ENCODE results near the gene CAVIN1.
A peak's percentile ranks its signal among the peaks of the same experiment; 100 is the strongest.

CAVIN1 gene

GRCh38 chr17:42442196-42442565 lies 19.1 kb upstream of the CAVIN1 start (continued):
- TF ChIP-seq PRDM10 (tag by site-specific recombination; IDR thresholded peaks at IDR 0.05) (peak; percentile 68; the same call in 1 of the 2 replicates), MYNN (tag by site-specific recombination; IDR thresholded peaks at IDR 0.05; ENCODE audit: borderline replicate concordance) (peak; percentile 98), ZNF155 (tag by site-specific recombination; IDR thresholded peaks at IDR 0.05) (no peak), ZNF404 (tag by site-specific recombination; IDR thresholded peaks at IDR 0.05) (no peak), GLIS1 (tag by site-specific recombination; IDR thresholded peaks at IDR 0.05) (peak; percentile 18; the same call in 1 of the 2 replicates), ZNF239 (tag by site-specific recombination; IDR thresholded peaks at IDR 0.05) (no peak), ZNF211 (tag by site-specific recombination; IDR thresholded peaks at IDR 0.05; ENCODE audit: low read depth) (no peak)

GRCh38 chr17:42441371-42442195 lies 18.5 kb upstream of the CAVIN1 start:
- H3K36me3 ChIP-seq (ENCODE audit: control insufficient read depth in 2 of 2, insufficient read depth in 1 of 2, low read length in 2 of 2), result no peaks in the 10 kb centered on the region
- TF ChIP-seq ZSCAN30 (tag by site-specific recombination; IDR thresholded peaks at IDR 0.05) (no peak), ZNF335 (tag by site-specific recombination; conservative IDR thresholded peaks at IDR 0.05) (peak; percentile 38; the same call in 1 of the 2 replicates), GLIS1 (tag by site-specific recombination; IDR thresholded peaks at IDR 0.05) (peak; percentile 9; the same call in 1 of the 2 replicates)
- H3K4me1 ChIP-seq (ENCODE audit: control insufficient read depth, insufficient read depth, low read length), result peaks cover 2% of the 10 kb centered on the region; the same call in 1 of the 2 replicates
- ChIA-PET POLR2A (interaction anchor here (0.6 to 1.8 kb wide), 2 partner anchors 19 to 30 kb away, joined by 3 to 12 read pairs; partner anchors contain the start of gene CAVIN1), CTCF (interaction anchor here (0.7 to 4.3 kb wide), 12 partner anchors 10 to 150 kb away, joined by 3 to 33 read pairs (median 5); partner anchors contain the start of gene CAVIN1)
- no peak overlapping the region for H3K27ac ChIP-seq (ENCODE audit: extremely low read depth, low read depth, low read length)
- H3K9me3 ChIP-seq (ENCODE audit: control insufficient read depth, insufficient read depth, low read depth, low read length), result no peaks in the 10 kb centered on the region
- H3K4me3 ChIP-seq (ENCODE audit: low read depth, low read length), result no peak overlapping the region

- H3K4me3 ChIP-seq (ENCODE audit: low read depth, low read length), result no peak overlapping the region
- H3K9me3 ChIP-seq (ENCODE audit: control insufficient read depth, insufficient read depth, low read depth, low read length), result no peaks in the 10 kb centered on the region
- TF ChIP-seq IKZF3 (tag by site-specific recombination; IDR thresholded peaks at IDR 0.05) (no peak), ZNF404 (tag by site-specific recombination; IDR thresholded peaks at IDR 0.05) (no peak), ZBTB48 (tag by site-specific recombination; IDR thresholded peaks at IDR 0.05) (no peak), ZNF558 (tag by site-specific recombination; IDR thresholded peaks at IDR 0.05) (no peak), ZIC2 (tag by site-specific recombination; IDR thresholded peaks at IDR 0.05) (no peak), GFI1B (tag by site-specific recombination; IDR thresholded peaks at IDR 0.05) (no peak), ZNF354C (tag by site-specific recombination; IDR thresholded peaks at IDR 0.05; ENCODE audit: borderline replicate concordance, low read depth) (no peak), ZBTB20 (tag by site-specific recombination; IDR thresholded peaks at IDR 0.05) (no peak), GLI4 (tag by site-specific recombination; IDR thresholded peaks at IDR 0.05) (no peak), PRDM2 (tag by site-specific recombination; IDR thresholded peaks at IDR 0.05; ENCODE audit: borderline replicate concordance) (no peak), REPIN1 (tag by site-specific recombination; IDR thresholded peaks at IDR 0.05; ENCODE audit: low read depth) (no peak), KLF10 (tag by site-specific recombination; IDR thresholded peaks at IDR 0.05) (no peak), ZNF837 (tag by site-specific recombination; IDR thresholded peaks at IDR 0.05) (no peak)
- ChIA-PET CTCF (interaction anchor here (0.6 to 4.3 kb wide), 15 partner anchors 7 to 877 kb away, joined by 3 to 33 read pairs (median 3); no protein-coding TSS in a partner anchor), POLR2A (interaction anchor here (0.6 to 0.7 kb wide), 2 partner anchors 142 to 1602 kb away, joined by 3 read pairs; no protein-coding TSS in a partner anchor)
- no peak overlapping the region for H3K27ac ChIP-seq (ENCODE audit: extremely low read depth, low read depth, low read length)
- peaks cover 2% of the 10 kb centered on the region; the same call in 1 of the 2 replicates for H3K4me1 ChIP-seq (ENCODE audit: control insufficient read depth, insufficient read depth, low read length)
- no peaks in the 10 kb centered on the region for H3K36me3 ChIP-seq (ENCODE audit: control insufficient read depth in 2 of 2, insufficient read depth in 1 of 2, low read length in 2 of 2)
Measured at GRCh38 chr17:42438600-42439567, 15.8 kb upstream of the CAVIN1 start.

All from HEK293 (cell line).